ENCODE results near the gene DAP3. TPM values are rescaled to one million over a fixed set of nuclear protein-coding genes. Genes with fewer than 3 reads are reported as not detected.
"Not testable (repeated sequence)": the region's sequence is repeated elsewhere in the genome, so short reads cannot be mapped to it uniquely, and the experiment has no call there.

DAP3 gene
- total and polyA plus RNA-seq, 2 of the 8 experiments (the other 6 are each of a cell fraction or from before 2014, with no cell fraction given) = 66.3 to 87.1 TPM

GRCh38 chr1:155704414-155704813 lies 15.5 kb downstream of the DAP3 start:
- H3K4me2 ChIP-seq (ENCODE audit: insufficient read depth in 1 of 2, low read depth in 2 of 2, low read length in 2 of 2); H2BK12ac ChIP-seq (ENCODE audit: low read depth, low read length); H3K27ac ChIP-seq (ENCODE audit: low read depth, low read length); H4K5ac ChIP-seq (ENCODE audit: insufficient read length, low read depth, low read length); H2BK20ac ChIP-seq (ENCODE audit: low read length); H2AK5ac ChIP-seq (ENCODE audit: low read depth, low read length); DNase-seq (ENCODE audit: low read depth in 1 of 2, low spot score in 2 of 2); H3K4ac ChIP-seq (replicated peaks; ENCODE audit: insufficient read length, low read depth, low read length); H4K20me1 ChIP-seq (replicated peaks in 1 of 2; ENCODE audit: control insufficient read depth in 1 of 2, insufficient read depth in 2 of 2, low read length in 2 of 2); H3K4me3 ChIP-seq (ENCODE audit: extremely low read depth in 1 of 4, insufficient read depth in 2 of 4, low read depth in 3 of 4, low read length in 4 of 4); H3K14ac ChIP-seq (ENCODE audit: insufficient read length); H2AFZ ChIP-seq (ENCODE audit: low read length); H4K8ac ChIP-seq (ENCODE audit: extremely low read depth, insufficient read depth, low read length); H3K4me1 ChIP-seq (replicated peaks in 1 of 4; ENCODE audit: control insufficient read depth in 3 of 4, insufficient read depth in 4 of 4, low read length in 3 of 4); H3K9me3 ChIP-seq (ENCODE audit: insufficient read depth in 2 of 2, low read depth in 1 of 2, low read length in 1 of 2); H2BK5ac ChIP-seq (ENCODE audit: low read depth, low read length); H3K18ac ChIP-seq (ENCODE audit: extremely low read depth, low read length); H3K9ac ChIP-seq (replicated peaks in 1 of 4; ENCODE audit: extremely low read depth in 1 of 4, low read depth in 3 of 4, low read length in 3 of 4); H3K56ac ChIP-seq (replicated peaks; ENCODE audit: insufficient read length, low read depth, low read length); H4K91ac ChIP-seq (replicated peaks; ENCODE audit: insufficient read length, low read length); H3K79me1 ChIP-seq (ENCODE audit: low read depth, low read length); H2BK15ac ChIP-seq (ENCODE audit: low read length); H3K36me3 ChIP-seq (ENCODE audit: control insufficient read depth in 2 of 4, insufficient read depth in 4 of 4, low read length in 3 of 4); CTCF ChIA-PET (ENCODE audit: partially characterized antibody); H3K23me2 ChIP-seq (ENCODE audit: low read depth, low read length); FAIRE-seq; H3K23ac ChIP-seq (ENCODE audit: insufficient read length); H3K27me3 ChIP-seq (replicated peaks in 1 of 4; ENCODE audit: control insufficient read depth in 3 of 4, extremely low read depth in 1 of 4, insufficient read depth in 3 of 4, low read length in 3 of 4); H2BK120ac ChIP-seq (replicated peaks; ENCODE audit: low read depth, low read length): not testable (repeated sequence)
- H3K79me2 ChIP-seq (ENCODE audit: control insufficient read depth in 1 of 2, insufficient read depth in 2 of 2, low read length in 2 of 2) = peaks cover 0 to 49% of the 10 kb centered on the region in 2 experiments; a peak in 2 of 4 replicates
- WGBS, 2 experiments (ENCODE audit: extremely low coverage in 1 of 2, insufficient coverage in 1 of 2, insufficient read length in 1 of 2, insufficient replicate concordance in 2 of 2, low coverage in 1 of 2, low lambda C conversion rate in 2 of 2, missing lambda C conversion rate in 1 of 2) = 95% methylated on average over 5 of the region's 5 CpGs; no CpG with 5 or more reads in 1 of the 2 experiments
- POLR2A ChIA-PET (ENCODE audit: partially characterized antibody) = interaction anchor here (0.6 kb wide), 2 partner anchors 57 to 394 kb away, joined by 3 read pairs; no protein-coding TSS in a partner anchor
